ENCODE data around the gene IFITM10. TPM values are rescaled to one million over a fixed set of nuclear protein-coding genes. Genes with fewer than 3 reads are reported as not detected.

The IFITM10 gene
- total RNA-seq, 2 donors from 2014 or later = 0.91 to 1.5 TPM

GRCh38 chr11:1732418-1733008, 17.9 kb downstream of the IFITM10 start:
- Mint-ChIP-seq H3K36me3 (ENCODE audit: insufficient read depth in 2 of 2) (peaks cover 16 to 17% of the 10 kb centered on the region in 2 donors), H3K4me1 (ENCODE audit: low read depth) (peaks cover 41% of the 10 kb centered on the region), H3K27me3 (ENCODE audit: low read depth) (peaks cover 12% of the 10 kb centered on the region), H3K27ac (no peak overlapping the region), H3K9me3 (peaks cover 19 to 21% of the 10 kb centered on the region in 2 donors), H3K4me3 (no peak overlapping the region)
- no peak for ATAC-seq (replicated peaks in 1 of 2)
- DNase-seq = no peak

- Mint-ChIP-seq H3K27me3 (ENCODE audit: low read depth) (peaks cover 12% of the 10 kb centered on the region), H3K27ac (no peak overlapping the region), H3K4me1 (ENCODE audit: low read depth) (peaks cover 46% of the 10 kb centered on the region), H3K4me3 (no peak overlapping the region), H3K36me3 (ENCODE audit: insufficient read depth in 2 of 2) (peaks cover 12 to 13% of the 10 kb centered on the region in 2 donors), H3K9me3 (peaks cover 15 to 18% of the 10 kb centered on the region in 2 donors)
- DNase-seq (no peak), ATAC-seq (replicated peaks in 1 of 2) (no peak)
These were observed 18.8 kb downstream of the IFITM10 start for GRCh38 chr11:1731451-1732059.

GRCh38 chr11:1730059-1730629, 20.3 kb downstream of the IFITM10 start:
- peaks cover 46% of the 10 kb centered on the region for H3K4me1 Mint-ChIP-seq (ENCODE audit: low read depth)
- H3K4me3 Mint-ChIP-seq = no peak overlapping the region
- H3K27me3 Mint-ChIP-seq (ENCODE audit: low read depth) = peaks cover 12% of the 10 kb centered on the region
- H3K27ac Mint-ChIP-seq = no peak overlapping the region
- DNase-seq (no peak), ATAC-seq (replicated peaks in 1 of 2) (no peak)
- peaks cover 0 to 5% of the 10 kb centered on the region in 2 donors for H3K36me3 Mint-ChIP-seq (ENCODE audit: insufficient read depth in 2 of 2)
- H3K9me3 Mint-ChIP-seq = peaks cover 9 to 10% of the 10 kb centered on the region in 2 donors

- H3K27ac Mint-ChIP-seq = no peak overlapping the region
- peaks cover 9 to 10% of the 10 kb centered on the region in 2 donors for H3K9me3 Mint-ChIP-seq
- peaks cover 14% of the 10 kb centered on the region for H3K27me3 Mint-ChIP-seq (ENCODE audit: low read depth)
These were observed 20.7 kb downstream of the IFITM10 start for GRCh38 chr11:1729692-1730011.

GRCh38 chr11:1728931-1729691, 21.3 kb downstream of the IFITM10 start:
- Mint-ChIP-seq H3K4me3 (peak overlapping the region; percentile 56 to 83), H3K27ac (peak overlapping the region; percentile 88), H3K27me3 (ENCODE audit: low read depth) (peaks cover 17% of the 10 kb centered on the region), H3K4me1 (ENCODE audit: low read depth) (peaks cover 42% of the 10 kb centered on the region), H3K36me3 (ENCODE audit: insufficient read depth in 2 of 2) (peaks cover 0 to 5% of the 10 kb centered on the region in 2 donors), H3K9me3 (peaks cover 9 to 10% of the 10 kb centered on the region in 2 donors)
- DNase-seq (peak; percentile 22 to 31), ATAC-seq (replicated peaks in 1 of 2) (peak; percentile 68 to 69)

More at GRCh38 chr11:1729692-1730011, 20.7 kb downstream of the IFITM10 start:
- Mint-ChIP-seq H3K36me3 (ENCODE audit: insufficient read depth in 2 of 2) (peaks cover 0 to 5% of the 10 kb centered on the region in 2 donors), H3K4me3 (peak overlapping the region in 1 of 2 donors; percentile 56), H3K4me1 (ENCODE audit: low read depth) (peaks cover 46% of the 10 kb centered on the region)
- ATAC-seq (replicated peaks in 1 of 2) = peak in 1 of 2 donors; percentile 6
- DNase-seq = no peak

- Mint-ChIP-seq H3K27ac (peak overlapping the region; percentile 40), H3K4me3 (peak overlapping the region in 1 of 2 donors; percentile 56), H3K9me3 (peaks cover 9 to 10% of the 10 kb centered on the region in 2 donors), H3K27me3 (ENCODE audit: low read depth) (peaks cover 17% of the 10 kb centered on the region), H3K36me3 (ENCODE audit: insufficient read depth in 2 of 2) (peaks cover 0 to 5% of the 10 kb centered on the region in 2 donors), H3K4me1 (ENCODE audit: low read depth) (peaks cover 35% of the 10 kb centered on the region)
- ATAC-seq (replicated peaks in 1 of 2) (no peak), DNase-seq (no peak)
These were observed 22.1 kb downstream of the IFITM10 start for GRCh38 chr11:1728301-1728700.

- H3K27me3 Mint-ChIP-seq (ENCODE audit: low read depth) = peaks cover 17% of the 10 kb centered on the region
- peak overlapping the region; percentile 31 to 56 for H3K4me3 Mint-ChIP-seq
- peak overlapping the region; percentile 27 for H3K27ac Mint-ChIP-seq
- no peak for ATAC-seq (replicated peaks in 1 of 2)
- peaks cover 0 to 5% of the 10 kb centered on the region in 2 donors for H3K36me3 Mint-ChIP-seq (ENCODE audit: insufficient read depth in 2 of 2)
- H3K4me1 Mint-ChIP-seq (ENCODE audit: low read depth) = peaks cover 35% of the 10 kb centered on the region
- peaks cover 9 to 10% of the 10 kb centered on the region in 2 donors for H3K9me3 Mint-ChIP-seq
- no peak for DNase-seq
These were observed 22.5 kb downstream of the IFITM10 start for GRCh38 chr11:1727861-1728260.

- H3K4me1 Mint-ChIP-seq (ENCODE audit: low read depth) = peaks cover 35% of the 10 kb centered on the region
- peaks cover 0 to 5% of the 10 kb centered on the region in 2 donors for H3K36me3 Mint-ChIP-seq (ENCODE audit: insufficient read depth in 2 of 2)
- H3K9me3 Mint-ChIP-seq = peaks cover 9 to 10% of the 10 kb centered on the region in 2 donors
- H3K4me3 Mint-ChIP-seq = peak overlapping the region in 1 of 2 donors; percentile 11
- H3K27me3 Mint-ChIP-seq (ENCODE audit: low read depth) = peaks cover 17% of the 10 kb centered on the region
- peak overlapping the region; percentile 27 for H3K27ac Mint-ChIP-seq
- DNase-seq (peak; percentile 15 to 23), ATAC-seq (replicated peaks in 1 of 2) (peak; percentile 70 to 74)
These were observed 23.2 kb downstream of the IFITM10 start for GRCh38 chr11:1727096-1727690.

- no peak overlapping the region for H3K4me3 Mint-ChIP-seq
- peaks cover 4% of the 10 kb centered on the region for H3K27me3 Mint-ChIP-seq (ENCODE audit: low read depth)
- no peaks in the 10 kb centered on the region for H3K4me1 Mint-ChIP-seq (ENCODE audit: low read depth)
- ATAC-seq (replicated peaks in 1 of 2) (no peak), DNase-seq (no peak)
- no peaks in the 10 kb centered on the region for H3K36me3 Mint-ChIP-seq (ENCODE audit: insufficient read depth in 2 of 2)
- no peaks in the 10 kb centered on the region for H3K9me3 Mint-ChIP-seq
- H3K27ac Mint-ChIP-seq = peak overlapping the region; percentile 39
These were observed 30.6 kb downstream of the IFITM10 start for GRCh38 chr11:1719781-1720180.

GRCh38 chr11:1718326-1718725, 32.1 kb downstream of the IFITM10 start:
- Mint-ChIP-seq H3K4me3 (no peak overlapping the region), H3K27me3 (ENCODE audit: low read depth) (no peaks in the 10 kb centered on the region), H3K4me1 (ENCODE audit: low read depth) (no peaks in the 10 kb centered on the region), H3K36me3 (ENCODE audit: insufficient read depth in 2 of 2) (no peaks in the 10 kb centered on the region), H3K27ac (no peak overlapping the region), H3K9me3 (no peaks in the 10 kb centered on the region)
- ATAC-seq (replicated peaks in 1 of 2) (no peak), DNase-seq (no peak)

GRCh38 chr11:1717745-1718144, 32.6 kb downstream of the IFITM10 start:
- Mint-ChIP-seq H3K27me3 (ENCODE audit: low read depth) (no peaks in the 10 kb centered on the region), H3K27ac (no peak overlapping the region), H3K4me1 (ENCODE audit: low read depth) (no peaks in the 10 kb centered on the region), H3K36me3 (ENCODE audit: insufficient read depth in 2 of 2) (no peaks in the 10 kb centered on the region), H3K9me3 (no peaks in the 10 kb centered on the region), H3K4me3 (no peak overlapping the region)
- no peak for ATAC-seq (replicated peaks in 1 of 2)
- no peak for DNase-seq

- Mint-ChIP-seq H3K27me3 (ENCODE audit: low read depth) (no peaks in the 10 kb centered on the region), H3K9me3 (no peaks in the 10 kb centered on the region), H3K36me3 (ENCODE audit: insufficient read depth in 2 of 2) (no peaks in the 10 kb centered on the region), H3K4me3 (no peak overlapping the region), H3K4me1 (ENCODE audit: low read depth) (no peaks in the 10 kb centered on the region), H3K27ac (no peak overlapping the region)
- ATAC-seq (replicated peaks in 1 of 2) (no peak), DNase-seq (no peak)
These were observed 35.2 kb downstream of the IFITM10 start for GRCh38 chr11:1714908-1715885.

Measured in activated T-cell treated with anti-CD3 and anti-CD28 coated beads, Interleukin-2, amount 50 U/mL, for 72 hours (primary cell).